Bronchial epithelial cell (primary cell): ENCODE data around the gene WT1. TPM values are rescaled to one million over a fixed set of nuclear protein-coding genes. Genes with fewer than 3 reads are reported as not detected.
"Not testable (repeated sequence)": the region's sequence is repeated elsewhere in the genome, so short reads cannot be mapped to it uniquely, and the experiment has no call there.

Experiments
- DNase-seq: peaks from one replicate; pipeline ENCODE4 v3.0.0-alpha.2; 2010; ENCODE audit warnings: low read depth
- FAIRE-seq: peaks from 2 replicates; lab custom pipeline; 2011; peaks lifted over from hg19 to GRCh38; lab: Jason Lieb, UNC
- H3K27me3 ChIP-seq: 2 replicates; pipeline ENCODE4 v1.5.1; 2011; ENCODE audit warnings: low read length; ENCODE audit not compliant: control insufficient read depth, insufficient read depth
- H3K36me3 ChIP-seq: 2 replicates; pipeline ENCODE4 v1.5.1; 2011; ENCODE audit warnings: low read length; ENCODE audit not compliant: control insufficient read depth, insufficient read depth
- H3K4me3 ChIP-seq: 2 replicates; pipeline ENCODE4 v1.5.1; 2011; ENCODE audit warnings: mild to moderate bottlenecking, low read depth, low read length, control low read depth
- CTCF ChIP-seq: IDR thresholded peaks from 2 replicates; pipeline ENCODE4 v1.5.1; 2011; ENCODE audit warnings: mild to moderate bottlenecking, moderate library complexity, low read length, control low read depth, inconsistent platforms; ENCODE audit not compliant: insufficient read depth, severe bottlenecking
- total RNA-seq: library from RNA; depleted of rRNA; stranded (reverse); fragments of >200 nt; gene quantifications from 2 replicates; pipeline ENCODE4 v1.2.1, GENCODE V29; 2014

The WT1 gene
- not detected in 2 replicates for total RNA-seq

- no peak within 1 kb of the TSS for H3K4me3 ChIP-seq
- no peaks in the 10 kb centered on the region for H3K36me3 ChIP-seq
- TF ChIP-seq CTCF: no peak
- peaks cover 73% of the 10 kb centered on the region for H3K27me3 ChIP-seq
- FAIRE-seq (no peak), DNase-seq (no peak)
These were observed at the start of gene WT1 for GRCh38 chr11:32435511-32435941. Gene WT1, minus strand, starts transcription at chr11:32435539.

GRCh38 chr11:32479291-32479690 lies 44.0 kb upstream of the WT1 start:
- no peak for FAIRE-seq
- TF ChIP-seq CTCF: no peak

GRCh38 chr11:32478277-32478731 lies 43.0 kb upstream of the WT1 start:
- Histone ChIP-seq H3K36me3 (no peaks in the 10 kb centered on the region), H3K27me3 (no peaks in the 10 kb centered on the region), H3K4me3 (no peak overlapping the region)
- DNase-seq (no peak), FAIRE-seq (no peak)
- TF ChIP-seq CTCF: no peak

More at GRCh38 chr11:32479291-32479690, 44.0 kb upstream of the WT1 start:
- no peaks in the 10 kb centered on the region for H3K36me3 ChIP-seq
- no peak overlapping the region for H3K4me3 ChIP-seq
- no peaks in the 10 kb centered on the region for H3K27me3 ChIP-seq
- DNase-seq: no peak

- no peaks in the 10 kb centered on the region for H3K36me3 ChIP-seq
- no peaks in the 10 kb centered on the region for H3K27me3 ChIP-seq
- no peak for TF ChIP-seq CTCF
- no peak overlapping the region for H3K4me3 ChIP-seq
- DNase-seq: no peak
- no peak for FAIRE-seq
These were observed 38.1 kb upstream of the WT1 start for GRCh38 chr11:32473282-32473909.

GRCh38 chr11:32472226-32472625 lies 36.9 kb upstream of the WT1 start:
- TF ChIP-seq CTCF: no peak
- Histone ChIP-seq H3K27me3 (no peaks in the 10 kb centered on the region), H3K36me3 (no peaks in the 10 kb centered on the region), H3K4me3 (no peak overlapping the region)
- no peak for DNase-seq
- no peak for FAIRE-seq

GRCh38 chr11:32471544-32471943 lies 36.2 kb upstream of the WT1 start:
- DNase-seq, FAIRE-seq, H3K4me3 ChIP-seq, H3K36me3 ChIP-seq, H3K27me3 ChIP-seq: not testable (repeated sequence)
